Activated CD4-positive, CD25-positive, alpha-beta regulatory T cell treated with anti-CD3 and anti-CD28 coated beads, Interleukin-2, amount 50 U/mL, for 72 hours (primary cell): ENCODE data around the gene PPP1R18.
"Not testable (repeated sequence)": the region's sequence is repeated elsewhere in the genome, so short reads cannot be mapped to it uniquely, and the experiment has no call there.

Source experiments
- DNase-seq: peaks from one replicate; pipeline ENCODE4 v3.0.0; 2021

PPP1R18 gene

GRCh38 chr6:30687659-30688431, 1.4 kb upstream of the PPP1R18 start:
- no peak for DNase-seq

GRCh38 chr6:30686908-30687658, 638 bp upstream of the PPP1R18 start:
- peak; percentile 78 for DNase-seq

GRCh38 chr6:30685157-30686008, 1.1 kb downstream of the PPP1R18 start:
- no peak for DNase-seq

- DNase-seq = no peak
These were observed 1.9 kb downstream of the PPP1R18 start for GRCh38 chr6:30684386-30685156.

- DNase-seq = no peak
These were observed 2.5 kb downstream of the PPP1R18 start for GRCh38 chr6:30683980-30684338.

- no peak for DNase-seq
These were observed 3.1 kb downstream of the PPP1R18 start for GRCh38 chr6:30683183-30683979.

GRCh38 chr6:30682143-30683117, 4.0 kb downstream of the PPP1R18 start:
- DNase-seq = peak; percentile 83

- DNase-seq = no peak
These were observed 4.7 kb downstream of the PPP1R18 start for GRCh38 chr6:30681766-30682142.

GRCh38 chr6:30679765-30680535, 6.5 kb downstream of the PPP1R18 start:
- no peak for DNase-seq

GRCh38 chr6:30678964-30679726, 7.3 kb downstream of the PPP1R18 start:
- peak; percentile 93 for DNase-seq

GRCh38 chr6:30676660-30677285, 9.7 kb downstream of the PPP1R18 start:
- DNase-seq = no peak

GRCh38 chr6:30672445-30673253, 13.8 kb downstream of the PPP1R18 start, which contains the start of gene DHX16:
DHX16 (minus strand) TSS chr6:30673006; CDS start chr6:30672841, 165 bp downstream.
- peak; percentile 89 for DNase-seq

GRCh38 chr6:30670760-30671527, 15.5 kb downstream of the PPP1R18 start:
- DNase-seq = no peak

- not testable (repeated sequence) for DNase-seq
These were observed 20.1 kb downstream of the PPP1R18 start for GRCh38 chr6:30666300-30666699.

GRCh38 chr6:30664994-30665767, 21.3 kb downstream of the PPP1R18 start:
- DNase-seq = no peak

GRCh38 chr6:30657922-30658321, 28.5 kb downstream of the PPP1R18 start:
- DNase-seq = not testable (repeated sequence)
